ENCODE data around the gene ORC3.

The ORC3 gene

DNA sequence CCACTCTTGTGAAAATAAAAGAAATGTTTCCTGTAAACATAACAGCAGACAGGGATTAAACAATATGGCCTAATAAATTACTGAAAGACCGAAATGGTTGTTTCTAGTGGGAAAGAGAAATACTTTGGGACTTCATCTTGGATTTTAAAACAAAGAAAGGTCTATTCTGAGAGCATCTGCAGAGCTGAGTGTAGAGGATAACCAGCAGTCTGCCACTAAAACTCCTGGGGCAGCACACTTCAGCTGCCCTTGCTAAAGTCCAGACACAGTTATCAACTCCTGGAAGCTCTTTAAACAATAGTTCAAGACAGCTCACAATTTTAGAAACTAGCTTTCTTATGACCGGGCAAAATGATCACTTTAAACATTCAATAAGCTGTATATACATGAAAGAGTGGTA lies 73.5 kb downstream of the ORC3 start:
- TF ChIP-seq POLR2AphosphoS5 (IDR thresholded peaks at IDR 0.05; ENCODE audit: low read depth, low read length) (no peak), TAF1 (IDR thresholded peaks at IDR 0.05; ENCODE audit: borderline replicate concordance, insufficient read depth, low read length) (no peak), REST (IDR thresholded peaks at IDR 0.05; ENCODE audit: insufficient read depth in 1 of 2, low read depth in 2 of 2, low read length in 2 of 2) (no peak), FOXP2 (optimal IDR thresholded peaks at IDR 0.05; ENCODE audit: borderline replicate concordance, extremely low read depth, extremely low read length, insufficient read depth) (no peak), SIN3A (IDR thresholded peaks at IDR 0.05; ENCODE audit: borderline replicate concordance, insufficient read depth, low read length) (no peak)

DNA sequence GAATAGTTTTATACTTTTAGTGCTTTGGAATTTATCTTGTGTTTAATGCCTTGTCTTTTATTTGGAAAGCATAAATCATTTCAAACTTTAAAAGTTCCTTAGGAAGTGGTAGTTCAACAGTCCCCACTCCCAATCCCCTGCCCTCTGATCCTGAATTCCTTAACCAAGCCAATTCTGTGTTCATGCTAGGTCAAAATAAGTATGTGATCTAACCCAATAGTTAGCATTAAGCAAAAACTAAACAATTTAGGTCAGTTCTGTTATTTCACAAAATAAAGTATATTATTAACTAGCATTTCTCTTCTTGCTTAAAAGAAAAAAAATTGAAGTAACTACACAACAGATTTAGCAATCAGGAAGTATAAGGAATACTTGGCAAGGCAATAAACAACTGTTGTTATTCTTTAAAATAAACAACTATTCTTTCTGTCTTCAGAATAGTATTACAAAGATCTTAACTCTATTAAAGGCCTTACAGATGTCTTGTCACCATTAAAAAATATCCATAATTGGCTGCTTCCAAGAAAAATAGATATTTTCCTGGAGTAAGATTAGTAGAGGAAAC lies 75.1 kb downstream of the ORC3 start:
- TF ChIP-seq TAF1 (IDR thresholded peaks at IDR 0.05; ENCODE audit: borderline replicate concordance, insufficient read depth, low read length): no peak
- no peak for TF ChIP-seq POLR2AphosphoS5 (IDR thresholded peaks at IDR 0.05; ENCODE audit: low read depth, low read length)
- TF ChIP-seq REST (IDR thresholded peaks at IDR 0.05; ENCODE audit: insufficient read depth in 1 of 2, low read depth in 2 of 2, low read length in 2 of 2): no peak
- no peak for TF ChIP-seq FOXP2 (optimal IDR thresholded peaks at IDR 0.05; ENCODE audit: borderline replicate concordance, extremely low read depth, extremely low read length, insufficient read depth)
- TF ChIP-seq SIN3A (IDR thresholded peaks at IDR 0.05; ENCODE audit: borderline replicate concordance, insufficient read depth, low read length): no peak

DNA sequence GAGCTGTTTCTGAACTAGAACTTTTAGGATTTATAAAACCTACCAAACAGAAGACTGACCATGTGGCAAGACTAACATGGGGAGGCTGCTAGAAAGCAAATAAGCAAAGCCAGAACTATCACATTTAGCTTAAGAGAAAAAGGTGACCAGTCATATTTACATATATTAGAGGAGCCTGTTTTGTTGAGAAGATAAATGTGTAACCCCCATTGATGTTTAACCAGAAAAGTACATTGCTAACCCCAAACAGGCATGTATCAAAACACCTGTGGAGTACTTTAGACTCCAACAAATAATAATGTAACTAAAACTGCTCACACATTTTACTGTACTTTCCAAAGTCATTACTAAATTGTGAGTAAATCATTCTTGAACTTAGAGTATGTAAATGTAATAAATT lies 77.1 kb downstream of the ORC3 start:
- TF ChIP-seq POLR2AphosphoS5 (IDR thresholded peaks at IDR 0.05; ENCODE audit: low read depth, low read length): no peak
- no peak for TF ChIP-seq FOXP2 (optimal IDR thresholded peaks at IDR 0.05; ENCODE audit: borderline replicate concordance, extremely low read depth, extremely low read length, insufficient read depth)
- TF ChIP-seq TAF1 (IDR thresholded peaks at IDR 0.05; ENCODE audit: borderline replicate concordance, insufficient read depth, low read length): no peak
- TF ChIP-seq REST (IDR thresholded peaks at IDR 0.05; ENCODE audit: insufficient read depth in 1 of 2, low read depth in 2 of 2, low read length in 2 of 2): no peak
- no peak for TF ChIP-seq SIN3A (IDR thresholded peaks at IDR 0.05; ENCODE audit: borderline replicate concordance, insufficient read depth, low read length)

- no peak for TF ChIP-seq SIN3A (IDR thresholded peaks at IDR 0.05; ENCODE audit: borderline replicate concordance, insufficient read depth, low read length)
- no peak for TF ChIP-seq TAF1 (IDR thresholded peaks at IDR 0.05; ENCODE audit: borderline replicate concordance, insufficient read depth, low read length)
- no peak for TF ChIP-seq REST (IDR thresholded peaks at IDR 0.05; ENCODE audit: insufficient read depth in 1 of 2, low read depth in 2 of 2, low read length in 2 of 2)
- TF ChIP-seq POLR2AphosphoS5 (IDR thresholded peaks at IDR 0.05; ENCODE audit: low read depth, low read length): no peak
- no peak for TF ChIP-seq FOXP2 (optimal IDR thresholded peaks at IDR 0.05; ENCODE audit: borderline replicate concordance, extremely low read depth, extremely low read length, insufficient read depth)
These were observed 78.1 kb downstream of the ORC3 start for GRCh38 chr6:87668013-87668412.

DNA sequence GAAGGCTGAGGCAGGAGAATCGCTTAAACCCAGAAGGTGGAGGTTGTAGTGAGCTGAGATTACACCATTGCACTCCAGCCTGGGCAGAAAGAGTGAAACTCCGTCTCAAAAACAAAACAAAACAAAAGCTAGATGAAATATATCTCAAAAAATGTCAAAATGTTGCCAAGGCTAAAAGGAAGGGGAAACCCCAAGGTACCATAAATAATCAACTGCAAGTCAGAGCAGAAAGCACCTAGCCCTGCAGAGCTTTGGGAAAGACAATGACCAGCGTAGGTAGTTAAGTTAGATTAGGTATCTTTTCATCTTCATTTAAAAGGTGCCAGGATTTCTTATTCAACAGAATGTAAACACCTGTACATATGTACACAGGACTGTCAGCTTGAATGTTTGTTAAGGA lies 79.1 kb downstream of the ORC3 start:
- no peak for TF ChIP-seq TAF1 (IDR thresholded peaks at IDR 0.05; ENCODE audit: borderline replicate concordance, insufficient read depth, low read length)
- no peak for TF ChIP-seq SIN3A (IDR thresholded peaks at IDR 0.05; ENCODE audit: borderline replicate concordance, insufficient read depth, low read length)
